GM12801 (cell line): Measurements from ENCODE around the gene KIFC3.

Source experiments
- CTCF ChIP-seq: IDR thresholded peaks from one replicate; pipeline ENCODE4 v1.5.1; 2011; ENCODE audit warnings: control low read depth; ENCODE audit not compliant: insufficient read length; ENCODE audit errors: extremely low read depth

The KIFC3 gene

GRCh38 chr16:57828272-57829161 lies 26.2 kb upstream of the KIFC3 start:
- TF ChIP-seq CTCF = no peak

- TF ChIP-seq CTCF = no peak
These were observed 24.7 kb upstream of the KIFC3 start for GRCh38 chr16:57826706-57827625.

GRCh38 chr16:57826052-57826451 lies 23.8 kb upstream of the KIFC3 start:
- no peak for TF ChIP-seq CTCF

- no peak for TF ChIP-seq CTCF
These were observed 23.2 kb upstream of the KIFC3 start for GRCh38 chr16:57825298-57826044.

GRCh38 chr16:57824888-57825287 lies 22.6 kb upstream of the KIFC3 start:
- TF ChIP-seq CTCF = no peak

GRCh38 chr16:57823836-57824235 lies 21.5 kb upstream of the KIFC3 start:
- no peak for TF ChIP-seq CTCF

GRCh38 chr16:57822856-57823255 lies 20.6 kb upstream of the KIFC3 start:
- no peak for TF ChIP-seq CTCF
